Measurements from ENCODE around the gene PACC1.

- TF ChIP-seq POLR2A (IDR thresholded peaks at IDR 0.05) (no peak), CTCF (IDR thresholded peaks at IDR 0.05) (no peak)
These were observed 28.7 kb downstream of the PACC1 start for GRCh38 chr1:212386029-212386428.
